NCI-H1417 (cell line): ENCODE measurements around the gene CDC27.
"Not testable (repeated sequence)": the region's sequence is repeated elsewhere in the genome, so short reads cannot be mapped to it uniquely, and the experiment has no call there.

Experiments used
- DNase-seq, 3 experiments: peaks; one replicate each; lab custom pipeline; 2025; lab: John Stamatoyannopoulos, UW

CDC27 gene, protein sequence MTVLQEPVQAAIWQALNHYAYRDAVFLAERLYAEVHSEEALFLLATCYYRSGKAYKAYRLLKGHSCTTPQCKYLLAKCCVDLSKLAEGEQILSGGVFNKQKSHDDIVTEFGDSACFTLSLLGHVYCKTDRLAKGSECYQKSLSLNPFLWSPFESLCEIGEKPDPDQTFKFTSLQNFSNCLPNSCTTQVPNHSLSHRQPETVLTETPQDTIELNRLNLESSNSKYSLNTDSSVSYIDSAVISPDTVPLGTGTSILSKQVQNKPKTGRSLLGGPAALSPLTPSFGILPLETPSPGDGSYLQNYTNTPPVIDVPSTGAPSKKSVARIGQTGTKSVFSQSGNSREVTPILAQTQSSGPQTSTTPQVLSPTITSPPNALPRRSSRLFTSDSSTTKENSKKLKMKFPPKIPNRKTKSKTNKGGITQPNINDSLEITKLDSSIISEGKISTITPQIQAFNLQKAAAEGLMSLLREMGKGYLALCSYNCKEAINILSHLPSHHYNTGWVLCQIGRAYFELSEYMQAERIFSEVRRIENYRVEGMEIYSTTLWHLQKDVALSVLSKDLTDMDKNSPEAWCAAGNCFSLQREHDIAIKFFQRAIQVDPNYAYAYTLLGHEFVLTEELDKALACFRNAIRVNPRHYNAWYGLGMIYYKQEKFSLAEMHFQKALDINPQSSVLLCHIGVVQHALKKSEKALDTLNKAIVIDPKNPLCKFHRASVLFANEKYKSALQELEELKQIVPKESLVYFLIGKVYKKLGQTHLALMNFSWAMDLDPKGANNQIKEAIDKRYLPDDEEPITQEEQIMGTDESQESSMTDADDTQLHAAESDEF

DNA sequence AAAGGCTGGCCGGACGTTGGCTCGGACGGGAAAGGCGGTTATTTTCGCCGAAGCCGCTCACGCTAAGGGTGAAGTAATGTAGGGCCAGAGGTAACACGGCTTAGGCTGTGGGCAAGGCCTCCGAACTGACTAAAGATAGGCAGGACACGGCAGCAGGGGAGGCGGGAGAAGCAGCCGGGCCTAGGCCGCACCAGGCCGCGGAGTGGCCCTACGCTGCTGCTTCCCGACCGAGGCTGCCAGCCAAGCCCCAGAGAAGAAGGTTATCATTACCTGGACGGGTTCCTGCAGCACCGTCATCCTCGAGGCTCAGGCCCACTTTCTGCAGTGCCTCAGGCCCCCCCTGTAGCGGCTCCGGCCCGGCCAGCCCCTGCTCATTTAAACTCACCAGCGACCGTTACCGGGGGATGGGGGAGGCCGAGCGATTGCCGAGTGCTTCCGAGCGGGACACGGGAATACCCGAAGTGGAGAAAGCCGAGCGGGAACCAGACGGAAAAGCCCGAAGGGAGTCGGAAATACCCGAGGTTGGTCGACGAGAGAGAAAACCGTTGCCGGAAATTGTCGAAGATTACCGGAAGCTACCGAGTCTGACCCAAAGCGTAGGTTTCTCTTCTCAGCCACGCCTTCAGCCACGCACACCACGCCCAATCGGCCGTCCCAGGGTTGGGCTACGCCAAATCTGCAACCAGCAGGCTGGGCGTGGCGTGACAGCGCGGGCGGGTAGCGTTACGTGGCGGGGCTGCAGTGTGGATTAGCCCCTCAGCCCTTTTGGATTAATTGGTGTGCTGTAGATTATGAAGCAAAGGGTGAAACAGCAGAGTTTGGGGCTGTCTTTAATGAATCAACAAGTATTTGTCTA, at the start of gene CDC27:
Gene CDC27 (minus strand): TSS at position 420 of the 856 bp plus-strand sequence. CDS start 123 bp downstream, at position 297.
- peak; percentile 97 to 100 (median 100) for DNase-seq

GRCh38 chr17:47238321-47239010, 49.4 kb upstream of the CDC27 start:
- no peak for DNase-seq

GRCh38 chr17:47237841-47238240, 48.7 kb upstream of the CDC27 start:
- DNase-seq, result no peak

DNA sequence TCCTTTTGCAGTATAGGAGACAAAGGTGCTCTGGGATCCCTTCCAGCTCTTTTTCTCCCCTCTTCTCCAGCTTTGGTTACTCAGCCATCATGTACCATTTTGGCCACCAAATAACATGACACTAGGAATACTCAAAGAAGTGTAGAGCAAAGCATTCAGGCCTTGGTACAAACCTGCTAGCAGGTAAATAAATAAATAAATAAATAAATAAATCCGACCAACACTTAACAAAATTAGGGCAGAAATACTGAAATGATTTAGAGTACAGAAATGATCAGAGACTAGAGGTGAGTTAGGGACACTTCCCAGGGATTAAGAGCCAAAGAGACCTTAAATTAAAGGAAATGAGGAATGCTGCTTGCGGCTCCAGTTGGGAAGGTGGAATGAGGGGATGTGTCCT, 46.8 kb upstream of the CDC27 start:
- DNase-seq, result no peak

DNA sequence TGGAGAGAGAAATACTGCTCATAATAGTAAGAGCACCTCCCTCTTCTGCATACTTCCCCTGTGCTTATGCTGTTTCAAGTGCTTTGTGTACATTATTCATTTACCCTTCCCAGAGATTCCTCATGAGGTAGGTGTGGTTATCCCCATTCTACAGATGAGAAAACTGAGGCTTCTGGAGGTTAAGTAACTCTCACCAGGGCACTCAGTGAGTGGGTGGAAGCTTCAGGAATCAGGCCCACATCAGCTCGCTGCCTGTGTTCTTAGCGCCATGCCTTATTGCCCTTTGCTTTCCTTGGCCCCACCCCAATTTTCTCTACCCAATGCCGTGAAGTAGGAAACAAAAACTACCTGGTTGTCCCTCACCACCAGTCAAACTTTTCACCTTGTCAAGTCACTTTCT, 46.4 kb upstream of the CDC27 start:
- no peak for DNase-seq

- DNase-seq, result no peak
These were observed 43.4 kb upstream of the CDC27 start for GRCh38 chr17:47232465-47232864.

DNA sequence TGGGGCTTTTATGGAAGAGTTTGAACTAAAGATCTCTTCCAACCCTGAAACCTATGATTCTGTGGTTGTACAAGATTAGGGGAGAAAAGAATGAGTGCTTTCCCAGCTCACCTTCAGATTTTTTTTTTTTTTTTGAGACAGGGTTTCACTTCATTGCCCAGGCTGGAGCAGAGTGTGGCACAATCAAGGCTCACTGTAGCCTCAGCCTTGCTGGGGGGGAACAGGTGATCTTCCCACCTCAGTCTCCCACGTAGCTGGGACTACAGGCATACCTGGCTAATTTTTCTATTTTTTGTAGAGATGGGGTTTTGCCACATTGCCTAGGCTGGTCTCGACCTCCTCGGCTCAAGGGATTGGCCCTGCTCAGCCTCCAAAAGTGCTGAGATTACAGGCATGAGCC, 42.8 kb upstream of the CDC27 start:
- DNase-seq, result no peak

- DNase-seq, result no peak
These were observed 42.2 kb upstream of the CDC27 start for GRCh38 chr17:47231334-47231733.

GRCh38 chr17:47230864-47231263, 41.8 kb upstream of the CDC27 start:
- no peak for DNase-seq

DNA sequence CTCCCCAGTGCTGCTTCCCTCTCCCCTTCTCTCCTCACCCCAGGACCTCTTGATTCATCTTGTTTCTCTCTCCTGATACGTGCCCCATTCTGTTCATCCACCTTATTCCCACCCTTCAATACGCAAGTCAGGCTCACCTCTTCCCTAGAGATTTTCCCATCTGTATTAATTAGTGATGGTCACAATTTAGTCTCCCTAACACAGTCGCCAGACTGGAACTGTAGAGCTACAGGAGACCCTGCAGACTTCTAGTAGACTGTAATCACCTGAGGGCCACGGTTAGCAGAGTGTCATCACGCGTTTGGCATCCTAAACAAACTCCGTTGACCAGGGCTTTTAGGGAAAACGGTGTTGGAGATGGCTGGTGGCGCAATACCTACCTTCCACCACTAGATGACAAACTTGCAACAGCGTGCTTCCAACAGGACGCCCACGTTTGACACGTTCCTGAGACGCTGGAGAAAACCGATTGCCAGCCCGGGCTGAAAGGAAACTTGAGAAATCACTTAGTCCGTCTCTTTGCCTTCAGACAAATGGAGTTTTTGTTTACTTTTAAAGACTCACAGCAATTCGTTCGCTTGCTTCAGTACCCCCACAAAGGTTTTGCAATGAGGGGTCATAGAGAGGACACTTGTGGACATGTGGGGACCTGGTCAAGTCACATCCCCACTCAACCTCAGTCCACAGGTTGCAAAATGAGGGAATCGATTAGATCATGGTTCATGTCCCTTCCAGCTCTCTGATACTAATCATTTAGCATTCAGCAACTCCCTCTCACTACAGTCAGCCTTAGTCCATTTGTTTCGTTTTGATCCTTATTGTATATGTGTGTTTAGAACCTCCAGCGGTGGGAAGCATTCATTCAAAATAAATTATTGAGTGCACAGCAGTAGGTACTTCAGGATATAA, 40.7 kb upstream of the CDC27 start:
- DNase-seq, result peak; percentile 65 to 89 (median 87)

- no peak for DNase-seq
These were observed 38.8 kb upstream of the CDC27 start for GRCh38 chr17:47227862-47228261.

GRCh38 chr17:47225911-47226688, 37.0 kb upstream of the CDC27 start:
- no peak for DNase-seq

GRCh38 chr17:47225436-47225858, 36.4 kb upstream of the CDC27 start:
- DNase-seq, result no peak

- DNase-seq, result no peak
These were observed 35.9 kb upstream of the CDC27 start for GRCh38 chr17:47224966-47225365.

DNA sequence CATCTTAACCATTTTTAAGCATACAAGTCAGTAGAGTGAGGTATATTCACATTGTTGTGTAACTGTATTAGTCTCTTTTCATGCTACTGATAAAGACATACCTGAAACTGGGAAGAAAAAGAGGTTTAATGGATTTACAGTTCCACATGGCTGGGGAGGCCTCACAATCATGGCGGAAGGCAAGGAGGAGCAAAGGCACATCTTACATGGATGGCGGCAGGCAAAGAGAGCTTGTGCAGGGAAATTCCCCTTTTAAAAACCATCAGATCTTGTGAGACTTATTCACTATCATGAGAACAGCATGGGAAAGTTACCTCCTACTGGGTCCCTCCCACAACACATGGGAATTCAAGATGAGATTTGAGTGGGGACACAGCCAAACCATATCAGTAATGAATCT, 35.0 kb upstream of the CDC27 start:
- not testable (repeated sequence) for DNase-seq

DNA sequence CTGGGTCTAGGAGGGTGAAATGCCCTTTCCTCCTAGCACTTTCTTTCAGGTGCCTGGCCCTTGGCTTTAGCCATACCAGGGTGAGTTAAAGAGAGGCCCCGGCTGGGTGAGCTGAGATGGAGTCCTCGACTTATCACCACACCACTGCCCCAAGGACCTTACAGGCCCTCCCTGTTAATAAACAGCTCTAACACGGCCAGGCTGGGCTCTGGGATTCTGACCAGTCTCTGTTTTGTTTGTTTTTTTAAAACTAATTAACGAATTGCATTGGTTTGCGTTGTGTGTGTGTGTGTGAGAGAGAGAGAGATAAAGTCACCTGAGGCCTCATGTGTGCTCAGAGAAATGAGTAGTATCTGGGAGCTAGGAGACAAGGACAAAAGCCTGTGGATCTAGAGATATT, 34.4 kb upstream of the CDC27 start:
- DNase-seq, result no peak

- no peak for DNase-seq
These were observed 33.9 kb upstream of the CDC27 start for GRCh38 chr17:47223007-47223406.

DNA sequence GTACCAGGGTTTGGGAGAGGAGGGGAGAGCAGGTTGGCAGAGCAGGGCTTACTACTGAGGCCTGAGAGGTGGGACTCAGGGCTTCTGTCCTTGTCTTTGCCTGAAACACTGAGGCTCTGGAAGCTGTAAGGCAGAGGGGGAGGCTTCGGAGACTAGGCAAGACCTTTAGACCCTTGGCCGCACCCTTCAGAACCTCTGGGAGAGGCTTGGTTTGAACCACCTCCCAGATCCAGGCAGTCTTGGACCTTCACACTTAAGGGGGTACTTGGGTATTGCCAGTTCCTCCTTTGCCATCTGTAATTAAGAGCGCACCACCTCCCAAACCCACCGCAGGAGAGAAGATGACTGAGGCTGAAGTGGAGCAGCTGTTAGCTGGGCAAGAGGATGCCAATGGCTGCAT, 33.0 kb upstream of the CDC27 start:
- no peak for DNase-seq

GRCh38 chr17:47221154-47221553, 32.1 kb upstream of the CDC27 start:
- peak in 2 of 3 experiments; percentile 18 to 66 for DNase-seq
